Esophagus mucosa (tissue), 1 donor: ENCODE measurements around the gene GPATCH4. TPM values are rescaled to one million over a fixed set of nuclear protein-coding genes. Genes with fewer than 3 reads are reported as not detected.

Source experiments
- ATAC-seq: fragments of 200-7000 bp; cut with Tn5 transposase; one replicate; pipeline ENCODE4 v1.9.1; 2020
- total RNA-seq: library from RNA; stranded (reverse); gene quantifications from one replicate; pipeline ENCODE4 v1.2.4, GENCODE V29; 2023
- donor health status: DM: yes; HTN: yes; CAD: no.

GPATCH4 gene
- total RNA-seq, 1 donor from 2014 or later: 20.3 TPM

GRCh38 chr1:156546267-156546666, 55.0 kb downstream of the GPATCH4 start:
- no peak for ATAC-seq

DNA sequence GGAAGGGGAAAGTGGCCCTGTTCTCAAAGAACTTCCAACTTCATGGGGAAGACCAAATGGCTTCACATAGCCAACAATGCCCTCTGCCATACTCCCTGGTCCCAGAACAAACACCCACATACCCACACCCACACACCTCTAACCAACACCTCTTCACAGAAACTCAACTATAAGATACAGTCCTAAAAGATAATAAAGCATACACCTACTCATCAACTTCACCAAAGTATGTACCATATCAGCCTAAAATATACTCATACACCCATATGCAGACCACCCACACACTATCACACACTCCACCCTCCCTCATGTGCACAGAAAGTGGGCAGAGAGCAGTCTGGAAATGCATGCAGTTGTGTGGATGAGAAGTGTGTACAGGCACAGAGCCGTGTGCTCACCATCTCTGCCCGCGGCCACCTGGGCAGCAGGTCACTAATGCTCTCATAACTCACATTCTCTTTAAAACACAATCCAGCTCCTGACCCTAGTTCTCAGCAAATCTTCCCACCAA, 56.6 kb downstream of the GPATCH4 start:
- ATAC-seq: no peak

Other genes with a start within 250 kb of the GPATCH4 start
- gene RHBG, start 232.3 kb downstream of the GPATCH4 start, total RNA-seq: 1.7 TPM
- gene MEF2D, start 100.7 kb downstream of the GPATCH4 start, total RNA-seq: 15.0 TPM
- 11.8 TPM for gene IQGAP3, start 28.9 kb downstream of the GPATCH4 start, total RNA-seq
- not detected for gene TTC24, start 21.8 kb downstream of the GPATCH4 start, total RNA-seq
- gene NAXE, start 9.7 kb downstream of the GPATCH4 start, total RNA-seq: 80.4 TPM
- gene HAPLN2, start 17.9 kb upstream of the GPATCH4 start, total RNA-seq: not detected
- not detected for gene BCAN, start 40.6 kb upstream of the GPATCH4 start, total RNA-seq
- gene NES, start 75.9 kb upstream of the GPATCH4 start, total RNA-seq: 3.0 TPM
- gene CRABP2, start 104.1 kb upstream of the GPATCH4 start, total RNA-seq: 1,373 TPM
- 23.5 TPM for gene METTL25B, start 127.0 kb upstream of the GPATCH4 start, total RNA-seq
- 27.5 TPM for gene ISG20L2, start 127.3 kb upstream of the GPATCH4 start, total RNA-seq
- gene MRPL24, start 139.6 kb upstream of the GPATCH4 start, total RNA-seq: 67.4 TPM
- gene HDGF, start 150.2 kb upstream of the GPATCH4 start, total RNA-seq: 205 TPM
- gene PRCC, start 166.1 kb upstream of the GPATCH4 start, total RNA-seq: 61.1 TPM
- 1.4 TPM for gene SH2D2A, start 215.4 kb upstream of the GPATCH4 start, total RNA-seq